ENCODE results near the gene IPO4.

GRCh38 chr14:24195186-24196070 is 6.8 kb upstream of the IPO4 start, which contains the start of gene TM9SF1:
- TF ChIP-seq ZNF274 (IDR thresholded peaks at IDR 0.05; ENCODE audit: low read depth, low read length): no peak
- no peak for TF ChIP-seq SUZ12 (IDR thresholded peaks at IDR 0.05; ENCODE audit: extremely low read depth, insufficient read depth, insufficient read length)
- TF ChIP-seq YY1 (IDR thresholded peaks at IDR 0.05; ENCODE audit: insufficient read depth, insufficient read length): no peak
